Fibroblast of lung (primary cell): Measurements from ENCODE around the gene WASHC4.

ENCODE experiments used
- CTCF ChIP-seq, 2 donors: IDR thresholded peaks in 1 of 2; conservative IDR thresholded peaks in 1 of 2; 1 replicate in 1 of 2; 2 replicates in 1 of 2; pipeline ENCODE4 v1.5.1; 2011 to 2012; ENCODE audit warnings: low read length in 2 of 2, control low read depth in 1 of 2, inconsistent platforms in 1 of 2, low read depth in 1 of 2, mild to moderate bottlenecking in 1 of 2
- EZH2 ChIP-seq: IDR thresholded peaks from 2 replicates; pipeline ENCODE4 v1.5.1; 2012; ENCODE audit warnings: low read length, control low read depth, mild to moderate bottlenecking; ENCODE audit errors: missing control alignments

- TF ChIP-seq CTCF (conservative IDR thresholded peaks at IDR 0.05 in 1 of 2, IDR thresholded peaks at IDR 0.05 in 1 of 2; ENCODE audit: low read depth in 1 of 2, low read length in 2 of 2): no peak
- no peak for TF ChIP-seq EZH2
Observed at GRCh38 chr12:105107171-105107493, 399 bp upstream of the WASHC4 start.
